ENCODE results near the gene MACO1.
A peak's percentile ranks its signal among the peaks of the same experiment; 100 is the strongest.

The MACO1 gene

GRCh38 chr1:25469177-25469576 lies 38.5 kb downstream of the MACO1 start:
- Histone ChIP-seq H3F3A (ENCODE audit: insufficient read depth, low read length) (no peaks in the 10 kb centered on the region), H3K27me3 (ENCODE audit: insufficient read depth, low read length) (no peaks in the 10 kb centered on the region), H3K4me1 (ENCODE audit: insufficient read depth, low read length, severe bottlenecking) (peaks cover 40% of the 10 kb centered on the region), H3K36me3 (ENCODE audit: insufficient read depth, low read length) (peaks cover 9% of the 10 kb centered on the region; the same call in 1 of the 2 replicates), H3K27ac (ENCODE audit: low read depth, low read length, poor library complexity, severe bottlenecking) (no peak overlapping the region), H3K4me3 (ENCODE audit: low read depth, low read length, poor library complexity, severe bottlenecking) (no peak overlapping the region), H3K4me2 (ENCODE audit: low read length) (no peak overlapping the region), H3K9me3 (ENCODE audit: low read length) (no peaks in the 10 kb centered on the region), H3K9me2 (ENCODE audit: low read depth, low read length) (no peaks in the 10 kb centered on the region), H3K9ac (ENCODE audit: low read length) (no peak overlapping the region), H4K20me1 (ENCODE audit: insufficient read depth, low read length) (no peaks in the 10 kb centered on the region), H2AFZ (ENCODE audit: low read length) (no peak overlapping the region), H3K79me2 (ENCODE audit: insufficient read depth, low read length) (peaks cover 9% of the 10 kb centered on the region; the same call in 1 of the 2 replicates)
- no peak for TF ChIP-seq CTCF (IDR thresholded peaks at IDR 0.05; ENCODE audit: low read length)
- no peak for TF ChIP-seq EZH2 (IDR thresholded peaks at IDR 0.05; ENCODE audit: borderline replicate concordance, low read length)

- Histone ChIP-seq H4K20me1 (ENCODE audit: insufficient read depth, low read length) (no peaks in the 10 kb centered on the region), H3K4me3 (ENCODE audit: low read depth, low read length, poor library complexity, severe bottlenecking) (no peak overlapping the region), H3K9me2 (ENCODE audit: low read depth, low read length) (no peaks in the 10 kb centered on the region), H3K27me3 (ENCODE audit: insufficient read depth, low read length) (no peaks in the 10 kb centered on the region), H3K4me2 (ENCODE audit: low read length) (peak overlapping the region; percentile 17; the same call in 1 of the 2 replicates), H3K9me3 (ENCODE audit: low read length) (no peaks in the 10 kb centered on the region), H3K36me3 (ENCODE audit: insufficient read depth, low read length) (peaks cover 9% of the 10 kb centered on the region; the same call in 1 of the 2 replicates), H3K4me1 (ENCODE audit: insufficient read depth, low read length, severe bottlenecking) (peaks cover 40% of the 10 kb centered on the region), H3F3A (ENCODE audit: insufficient read depth, low read length) (no peaks in the 10 kb centered on the region), H3K9ac (ENCODE audit: low read length) (no peak overlapping the region; the same call in 1 of the 2 replicates), H2AFZ (ENCODE audit: low read length) (no peak overlapping the region), H3K27ac (ENCODE audit: low read depth, low read length, poor library complexity, severe bottlenecking) (no peak overlapping the region), H3K79me2 (ENCODE audit: insufficient read depth, low read length) (peaks cover 9% of the 10 kb centered on the region; the same call in 1 of the 2 replicates)
- TF ChIP-seq CTCF (IDR thresholded peaks at IDR 0.05; ENCODE audit: low read length) (no peak), EZH2 (IDR thresholded peaks at IDR 0.05; ENCODE audit: borderline replicate concordance, low read length) (no peak)
Measured at GRCh38 chr1:25472471-25472870, 41.8 kb downstream of the MACO1 start.

GRCh38 chr1:25473653-25474225 lies 43.0 kb downstream of the MACO1 start:
- Histone ChIP-seq H2AFZ (ENCODE audit: low read length) (no peak overlapping the region), H3K27me3 (ENCODE audit: insufficient read depth, low read length) (no peaks in the 10 kb centered on the region), H3K36me3 (ENCODE audit: insufficient read depth, low read length) (peaks cover 9% of the 10 kb centered on the region; the same call in 1 of the 2 replicates), H3K27ac (ENCODE audit: low read depth, low read length, poor library complexity, severe bottlenecking) (no peak overlapping the region), H3K79me2 (ENCODE audit: insufficient read depth, low read length) (peaks cover 5% of the 10 kb centered on the region; the same call in 1 of the 2 replicates), H3F3A (ENCODE audit: insufficient read depth, low read length) (no peaks in the 10 kb centered on the region), H3K4me2 (ENCODE audit: low read length) (peak overlapping the region; percentile 20; the same call in 1 of the 2 replicates), H3K4me3 (ENCODE audit: low read depth, low read length, poor library complexity, severe bottlenecking) (no peak overlapping the region), H4K20me1 (ENCODE audit: insufficient read depth, low read length) (no peaks in the 10 kb centered on the region), H3K9me2 (ENCODE audit: low read depth, low read length) (no peaks in the 10 kb centered on the region), H3K9me3 (ENCODE audit: low read length) (no peaks in the 10 kb centered on the region), H3K4me1 (ENCODE audit: insufficient read depth, low read length, severe bottlenecking) (peaks cover 36% of the 10 kb centered on the region), H3K9ac (ENCODE audit: low read length) (no peak overlapping the region)
- TF ChIP-seq EZH2 (IDR thresholded peaks at IDR 0.05; ENCODE audit: borderline replicate concordance, low read length) (no peak), CTCF (IDR thresholded peaks at IDR 0.05; ENCODE audit: low read length) (no peak)
